Body of pancreas (tissue), 4 donors: ENCODE data around the gene INHA.

ENCODE experiments used
- CTCF ChIP-seq, 7 experiments: fragments of 450-650 bp in 4 of 7; fragments of 200-600 bp in 3 of 7; sonication (generic) in 3 of 7; IDR thresholded peaks; one replicate each; pipeline ENCODE4 v1.5.1; 2016 to 2019; ENCODE audit warnings: antibody characterized with exemption in 7 of 7
- POLR2A ChIP-seq, 3 donors: fragments of 450-650 bp; IDR thresholded peaks; one replicate each; pipeline ENCODE4 v1.6.1; 2016; ENCODE audit warnings: antibody characterized with exemption in 3 of 3, mild to moderate bottlenecking in 2 of 3

GRCh38 chr2:219614076-219614860, 42.2 kb downstream of the INHA start:
- no peak for TF ChIP-seq CTCF (IDR thresholded peaks at IDR 0.05)
- TF ChIP-seq POLR2A (IDR thresholded peaks at IDR 0.05) = no peak
